ENCODE results near the gene GRAMD1B. TPM values are rescaled to one million over a fixed set of nuclear protein-coding genes. Genes with fewer than 3 reads are reported as not detected.

Gene GRAMD1B
- total and polyA plus RNA-seq, 3 experiments from 2014 or later, result 2.1 to 28.2 (median 27.9) TPM

DNA sequence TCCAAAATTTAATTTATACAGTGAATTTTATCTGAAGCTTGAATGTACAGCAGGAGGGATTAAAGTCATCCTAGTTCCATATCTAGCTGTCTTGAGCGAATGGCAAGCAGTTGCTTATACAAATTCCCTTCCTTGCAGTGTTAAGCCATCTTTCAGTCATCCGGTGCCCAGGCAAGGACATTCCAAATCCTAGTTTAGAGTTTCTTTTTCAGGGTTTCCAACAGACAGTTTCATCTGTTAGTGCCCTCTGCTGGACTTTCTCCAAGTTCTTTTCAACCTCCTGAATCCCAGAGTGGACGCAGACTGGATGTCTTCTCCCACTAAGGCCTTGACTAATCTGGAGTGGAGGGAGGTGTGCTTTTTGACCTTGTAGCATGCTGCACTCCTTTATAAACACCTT is 45.4 kb downstream of the GRAMD1B start:
- no peaks in the 10 kb centered on the region for H3K27me3 ChIP-seq (ENCODE audit: insufficient read depth, low read length, poor library complexity, severe bottlenecking)
- no peak for DNase-seq
- H3K4me1 ChIP-seq (ENCODE audit: insufficient read depth, low read length), result no peaks in the 10 kb centered on the region
- no peaks in the 10 kb centered on the region for H3K27me3 Mint-ChIP-seq
- H3K4me3 Mint-ChIP-seq, result no peak overlapping the region
- peak overlapping the region in 3 of 8 donors; percentile 1 to 66 (median 63) for H3K27ac Mint-ChIP-seq
- no peaks in the 10 kb centered on the region for H3K36me3 ChIP-seq (ENCODE audit: insufficient read depth, low read length)
- H3K36me3 Mint-ChIP-seq, result no peaks in the 10 kb centered on the region
- H3K27ac ChIP-seq (ENCODE audit: low read depth, low read length), result no peak overlapping the region
- ChIA-PET CTCF (interaction anchor here (0.8 to 2.7 kb wide), 4 partner anchors 41 to 174 kb away, joined by 3 to 39 read pairs (median 4); no protein-coding TSS in a partner anchor), POLR2A (no interaction called here)
- peaks cover 14 to 24% (median 22%) of the 10 kb centered on the region in 3 donors for H3K4me1 Mint-ChIP-seq
- no peak overlapping the region for H3K4me3 ChIP-seq (ENCODE audit: low read length)
- H3K9me3 Mint-ChIP-seq, result no peaks in the 10 kb centered on the region
- H3K9me3 ChIP-seq (ENCODE audit: low read length), result no peaks in the 10 kb centered on the region

DNA sequence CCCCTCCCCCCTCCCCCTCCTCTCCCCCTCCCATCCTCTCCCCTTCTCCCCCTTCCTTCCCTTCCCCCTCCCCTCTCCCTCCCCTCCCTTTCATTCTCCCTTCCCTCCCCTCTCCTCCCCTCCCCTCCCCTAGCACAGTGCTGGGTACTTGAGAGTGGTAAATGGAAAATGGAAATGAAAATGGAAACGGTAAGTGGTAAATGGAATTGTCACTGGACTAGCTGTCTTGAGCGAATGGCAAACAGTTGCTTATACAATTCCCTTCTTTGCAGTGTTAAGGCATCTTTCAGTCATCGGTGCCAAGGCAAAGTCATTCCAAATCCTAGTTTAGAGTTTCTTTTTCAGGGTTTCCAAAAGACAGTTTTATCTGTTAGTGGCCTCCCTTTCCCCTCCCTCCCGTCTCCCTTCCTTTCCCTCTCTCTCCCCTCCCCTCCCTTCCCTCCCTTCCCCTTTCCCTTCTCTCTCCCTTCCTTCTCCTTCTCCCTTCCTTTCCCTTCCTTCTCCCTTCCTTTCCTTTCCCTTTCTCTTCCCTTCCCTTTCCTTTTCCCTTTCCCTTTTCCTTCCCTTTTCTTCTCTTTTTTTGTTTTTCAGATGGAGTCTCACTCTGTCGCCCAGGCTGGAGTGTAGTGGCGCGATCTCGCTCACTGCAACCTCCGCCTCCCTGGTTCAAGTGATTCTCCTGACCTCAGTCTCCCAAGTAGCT is 47.3 kb downstream of the GRAMD1B start:
- POLR2A ChIA-PET, result no interaction called here
- Histone ChIP-seq H3K4me3 (ENCODE audit: low read length) (no peak overlapping the region), H3K27ac (ENCODE audit: low read depth, low read length) (no peak overlapping the region), H3K27me3 (ENCODE audit: insufficient read depth, low read length, poor library complexity, severe bottlenecking) (no peaks in the 10 kb centered on the region), H3K4me1 (ENCODE audit: insufficient read depth, low read length) (no peaks in the 10 kb centered on the region), H3K9me3 (ENCODE audit: low read length) (no peaks in the 10 kb centered on the region), H3K36me3 (ENCODE audit: insufficient read depth, low read length) (no peaks in the 10 kb centered on the region)
- Mint-ChIP-seq H3K4me1 (peaks cover 24 to 40% (median 35%) of the 10 kb centered on the region in 3 donors), H3K36me3 (peaks cover 0 to 8% (median 1%) of the 10 kb centered on the region in 3 donors), H3K27me3 (peaks cover 0 to 3% of the 10 kb centered on the region in 2 donors), H3K4me3 (no peak overlapping the region), H3K27ac (no peak overlapping the region), H3K9me3 (no peaks in the 10 kb centered on the region)
- CTCF ChIA-PET, result interaction anchor here (1.3 to 5.1 kb wide), 5 partner anchors 9 to 176 kb away, joined by 4 to 152 read pairs (median 9); no protein-coding TSS in a partner anchor
- DNase-seq, result no peak

DNA sequence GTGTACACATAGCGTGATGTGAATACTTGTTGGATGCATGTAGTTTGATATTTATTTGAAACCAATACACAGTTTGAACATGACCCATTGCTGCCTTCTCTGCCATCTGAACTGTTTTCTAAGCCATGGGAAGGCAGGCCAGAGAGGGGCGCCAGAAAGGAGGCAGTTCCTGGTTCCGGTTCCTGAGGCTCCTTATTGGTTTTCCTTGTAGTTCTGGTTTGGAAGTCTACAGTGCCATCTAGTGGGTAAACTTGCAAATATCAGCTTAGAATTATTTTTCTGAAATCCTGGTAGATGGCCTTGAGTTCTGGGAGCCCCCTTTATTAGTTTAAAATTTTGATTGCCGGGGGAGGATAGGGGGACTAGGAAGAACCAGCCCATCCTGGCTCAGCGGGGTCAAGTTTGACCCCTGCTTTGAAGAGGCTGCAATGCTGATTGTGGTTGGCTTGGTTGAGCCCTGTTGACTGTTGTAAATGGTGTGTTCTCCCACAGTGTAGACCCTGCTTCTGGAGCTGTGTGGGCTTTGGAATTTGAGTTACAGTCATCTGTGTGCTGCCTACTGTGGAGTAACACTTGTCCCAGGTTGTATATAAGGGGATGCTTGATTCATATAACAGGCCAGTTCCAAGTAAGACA is 48.4 kb downstream of the GRAMD1B start:
- H3K4me1 Mint-ChIP-seq, result peaks cover 24 to 45% (median 35%) of the 10 kb centered on the region in 3 donors
- Histone ChIP-seq H3K4me1 (ENCODE audit: insufficient read depth, low read length) (no peaks in the 10 kb centered on the region), H3K27me3 (ENCODE audit: insufficient read depth, low read length, poor library complexity, severe bottlenecking) (no peaks in the 10 kb centered on the region), H3K9me3 (ENCODE audit: low read length) (no peaks in the 10 kb centered on the region), H3K27ac (ENCODE audit: low read depth, low read length) (no peak overlapping the region), H3K36me3 (ENCODE audit: insufficient read depth, low read length) (no peaks in the 10 kb centered on the region), H3K4me3 (ENCODE audit: low read length) (no peak overlapping the region)
- H3K4me3 Mint-ChIP-seq, result peak overlapping the region in 6 of 7 donors; percentile 13 to 72 (median 50)
- H3K27ac Mint-ChIP-seq, result peak overlapping the region in 6 of 8 donors; percentile 33 to 71 (median 62)
- H3K27me3 Mint-ChIP-seq, result peaks cover 0 to 3% of the 10 kb centered on the region in 2 donors
- POLR2A ChIA-PET, result interaction anchor here (0.9 to 1.2 kb wide), 2 partner anchors 49 to 71 kb away, joined by 3 to 6 read pairs; no protein-coding TSS in a partner anchor
- no peaks in the 10 kb centered on the region for H3K9me3 Mint-ChIP-seq
- CTCF ChIA-PET, result interaction anchor here (0.7 to 5.1 kb wide), 22 partner anchors 9 to 898 kb away, joined by 3 to 152 read pairs (median 4); partner anchors contain the start of gene GRAMD1B
- peaks cover 0 to 14% (median 1%) of the 10 kb centered on the region in 3 donors for H3K36me3 Mint-ChIP-seq
- DNase-seq, result peak in 4 of 5 donors; percentile 15 to 49 (median 46)

DNA sequence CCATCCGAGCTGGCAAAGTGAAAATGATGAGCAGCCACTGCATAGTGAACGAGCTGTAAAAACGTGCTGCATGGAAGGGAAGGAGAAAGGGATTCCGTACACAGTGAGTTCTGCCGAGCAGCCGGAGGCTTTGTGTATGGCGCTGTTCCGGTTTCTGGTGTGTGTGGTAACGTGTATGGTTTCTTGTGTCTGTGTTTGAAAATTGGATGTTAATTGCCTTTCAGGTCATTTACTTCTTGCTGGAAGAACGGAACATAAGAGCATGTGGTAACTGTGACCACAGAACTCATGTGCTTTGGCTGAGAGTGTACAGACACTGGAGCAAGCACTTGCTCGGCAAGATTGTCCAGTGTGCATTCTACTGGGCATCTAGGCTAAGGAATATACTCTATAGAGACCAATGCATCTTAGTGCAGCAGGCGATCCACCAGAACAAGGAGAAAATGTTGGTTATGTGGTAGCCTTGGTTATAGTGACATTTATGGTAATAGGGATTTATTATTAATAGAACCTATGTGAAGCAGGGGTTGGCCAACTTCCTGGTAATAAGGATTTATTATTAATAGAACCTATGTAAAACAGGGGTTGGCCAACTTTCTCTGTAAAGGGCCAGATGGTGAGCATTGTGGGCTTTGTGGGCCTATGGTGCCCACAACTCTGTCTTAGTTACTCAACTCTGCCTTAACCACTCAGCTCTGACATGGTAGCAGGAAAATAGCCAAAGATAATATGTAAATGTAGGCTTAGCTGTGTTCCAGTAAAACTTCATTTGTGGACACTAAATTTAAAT is 49.2 kb downstream of the GRAMD1B start:
- Mint-ChIP-seq H3K9me3 (no peaks in the 10 kb centered on the region), H3K27ac (peak overlapping the region in 4 of 8 donors; percentile 23 to 70 (median 33)), H3K4me1 (peaks cover 24 to 49% (median 35%) of the 10 kb centered on the region in 3 donors), H3K36me3 (peaks cover 0 to 18% (median 1%) of the 10 kb centered on the region in 3 donors), H3K4me3 (peak overlapping the region; percentile 17 to 72 (median 29)), H3K27me3 (peaks cover 0 to 3% of the 10 kb centered on the region in 2 donors)
- no peaks in the 10 kb centered on the region for H3K36me3 ChIP-seq (ENCODE audit: insufficient read depth, low read length)
- POLR2A ChIA-PET, result interaction anchor here (0.9 to 1.2 kb wide), 2 partner anchors 50 to 72 kb away, joined by 3 to 6 read pairs; no protein-coding TSS in a partner anchor
- no peak overlapping the region for H3K27ac ChIP-seq (ENCODE audit: low read depth, low read length)
- CTCF ChIA-PET, result interaction anchor here (0.7 to 5.1 kb wide), 25 partner anchors 8 to 899 kb away, joined by 3 to 152 read pairs (median 4); partner anchors contain the start of gene GRAMD1B
- DNase-seq, result no peak
- H3K27me3 ChIP-seq (ENCODE audit: insufficient read depth, low read length, poor library complexity, severe bottlenecking), result no peaks in the 10 kb centered on the region
- H3K4me1 ChIP-seq (ENCODE audit: insufficient read depth, low read length), result no peaks in the 10 kb centered on the region
- no peaks in the 10 kb centered on the region for H3K9me3 ChIP-seq (ENCODE audit: low read length)
- no peak overlapping the region for H3K4me3 ChIP-seq (ENCODE audit: low read length)

DNA sequence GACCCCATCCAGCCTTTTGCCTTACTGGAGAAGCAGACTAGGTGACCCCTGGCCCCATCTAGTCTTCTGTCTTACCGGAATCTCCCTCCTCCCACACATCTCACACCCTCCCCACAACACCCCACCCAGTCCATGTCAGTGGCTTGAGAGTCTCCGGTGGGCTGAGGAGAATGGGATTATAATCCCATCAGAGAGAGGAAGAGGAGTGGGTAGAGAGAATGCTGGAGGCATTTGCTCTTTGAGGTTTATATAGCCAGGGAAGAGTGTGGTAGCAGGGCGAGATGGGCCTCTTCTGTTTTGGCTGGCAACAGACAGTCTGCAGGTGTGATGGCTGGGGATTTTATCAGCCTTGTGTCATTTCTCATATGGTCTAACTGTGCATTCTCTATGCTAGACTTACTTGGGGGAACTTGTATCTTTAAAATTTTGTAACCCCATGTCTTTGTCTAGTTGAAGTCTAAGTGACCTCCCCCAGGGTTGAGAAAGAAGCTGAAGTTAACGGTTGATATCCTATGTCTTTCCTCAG is 50.3 kb downstream of the GRAMD1B start:
- Mint-ChIP-seq H3K36me3 (peaks cover 0 to 23% (median 3%) of the 10 kb centered on the region in 3 donors), H3K9me3 (no peaks in the 10 kb centered on the region), H3K27ac (peak overlapping the region in 5 of 8 donors; percentile 48 to 89 (median 63)), H3K27me3 (peaks cover 0 to 9% of the 10 kb centered on the region in 2 donors), H3K4me1 (peaks cover 24 to 49% (median 35%) of the 10 kb centered on the region in 3 donors), H3K4me3 (peak overlapping the region in 1 of 7 donors; percentile 4)
- Histone ChIP-seq H3K27me3 (ENCODE audit: insufficient read depth, low read length, poor library complexity, severe bottlenecking) (no peaks in the 10 kb centered on the region), H3K27ac (ENCODE audit: low read depth, low read length) (no peak overlapping the region), H3K4me1 (ENCODE audit: insufficient read depth, low read length) (no peaks in the 10 kb centered on the region), H3K4me3 (ENCODE audit: low read length) (no peak overlapping the region), H3K9me3 (ENCODE audit: low read length) (no peaks in the 10 kb centered on the region), H3K36me3 (ENCODE audit: insufficient read depth, low read length) (no peaks in the 10 kb centered on the region)
- no peak for DNase-seq
- POLR2A ChIA-PET, result no interaction called here
- CTCF ChIA-PET, result interaction anchor here (0.9 to 5.1 kb wide), 6 partner anchors 8 to 179 kb away, joined by 3 to 152 read pairs (median 4); no protein-coding TSS in a partner anchor

DNA sequence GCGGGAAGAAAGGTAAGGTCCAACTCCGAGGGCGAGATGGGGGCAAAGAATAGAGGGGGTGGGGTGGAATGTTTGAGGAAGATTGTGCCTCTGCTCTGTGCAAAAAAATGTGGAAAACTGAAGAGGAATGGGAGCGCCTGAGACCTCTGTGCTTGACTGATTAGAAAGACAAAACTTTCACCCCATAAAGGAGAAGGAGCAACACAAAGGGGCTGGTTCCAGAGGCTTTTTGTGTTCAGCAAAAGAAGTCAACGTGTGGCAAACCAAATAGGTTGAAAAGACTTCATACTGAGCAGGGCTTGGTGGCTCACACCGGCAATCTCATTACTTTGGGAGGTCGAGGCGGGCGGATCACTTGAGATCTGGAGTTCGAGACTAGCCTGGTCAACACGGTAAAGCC is 50.8 kb downstream of the GRAMD1B start:
- H3K9me3 Mint-ChIP-seq, result no peaks in the 10 kb centered on the region
- H3K27me3 Mint-ChIP-seq, result peaks cover 0 to 9% of the 10 kb centered on the region in 2 donors
- H3K36me3 ChIP-seq (ENCODE audit: insufficient read depth, low read length), result no peaks in the 10 kb centered on the region

DNA sequence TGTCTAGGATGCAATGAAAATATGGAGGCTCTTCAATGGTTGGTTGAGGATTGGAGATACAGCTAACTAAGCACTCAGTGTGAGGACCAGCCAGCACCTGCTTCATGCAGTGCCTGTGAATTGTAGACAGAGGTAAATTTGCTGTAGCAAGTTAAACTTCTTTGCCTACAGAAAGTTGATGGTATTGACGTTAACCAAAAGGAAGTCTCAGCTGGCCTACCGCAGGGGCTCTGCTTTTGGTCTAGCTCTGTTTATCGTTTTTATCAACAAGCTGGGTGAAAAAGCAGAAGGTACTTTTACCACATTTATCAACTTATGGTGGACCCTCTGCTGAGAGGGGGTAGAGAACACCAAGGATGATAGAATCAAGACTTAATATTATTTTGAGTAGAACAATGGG is 51.6 kb downstream of the GRAMD1B start:
- ChIA-PET POLR2A (no interaction called here), CTCF (interaction anchor here (5.1 kb wide), 1 partner anchor 74 kb away, joined by 152 read pairs; no protein-coding TSS in a partner anchor)
- no peak for DNase-seq
- Mint-ChIP-seq H3K4me1 (peaks cover 24 to 49% (median 35%) of the 10 kb centered on the region in 3 donors), H3K4me3 (peak overlapping the region in 2 of 7 donors; percentile 17 to 72), H3K9me3 (no peaks in the 10 kb centered on the region), H3K27ac (peak overlapping the region in 5 of 8 donors; percentile 3 to 84 (median 58)), H3K27me3 (peaks cover 0 to 9% of the 10 kb centered on the region in 2 donors), H3K36me3 (peaks cover 0 to 27% (median 3%) of the 10 kb centered on the region in 3 donors)
- Histone ChIP-seq H3K4me3 (ENCODE audit: low read length) (no peak overlapping the region), H3K27me3 (ENCODE audit: insufficient read depth, low read length, poor library complexity, severe bottlenecking) (no peaks in the 10 kb centered on the region), H3K36me3 (ENCODE audit: insufficient read depth, low read length) (no peaks in the 10 kb centered on the region), H3K9me3 (ENCODE audit: low read length) (no peaks in the 10 kb centered on the region), H3K27ac (ENCODE audit: low read depth, low read length) (no peak overlapping the region), H3K4me1 (ENCODE audit: insufficient read depth, low read length) (no peaks in the 10 kb centered on the region)

More for the DNA sequence above, 50.8 kb downstream of the GRAMD1B start:
- Histone ChIP-seq H3K27me3 (ENCODE audit: insufficient read depth, low read length, poor library complexity, severe bottlenecking) (no peaks in the 10 kb centered on the region), H3K4me1 (ENCODE audit: insufficient read depth, low read length) (no peaks in the 10 kb centered on the region), H3K27ac (ENCODE audit: low read depth, low read length) (no peak overlapping the region), H3K9me3 (ENCODE audit: low read length) (no peaks in the 10 kb centered on the region), H3K4me3 (ENCODE audit: low read length) (no peak overlapping the region)
- Mint-ChIP-seq H3K27ac (peak overlapping the region in 3 of 8 donors; percentile 52 to 89 (median 66)), H3K4me3 (peak overlapping the region in 2 of 7 donors; percentile 4 to 72), H3K4me1 (peaks cover 24 to 49% (median 35%) of the 10 kb centered on the region in 3 donors), H3K36me3 (peaks cover 0 to 25% (median 3%) of the 10 kb centered on the region in 3 donors)
- no peak for DNase-seq
- CTCF ChIA-PET, result interaction anchor here (5.1 kb wide), 1 partner anchor 73 kb away, joined by 152 read pairs; no protein-coding TSS in a partner anchor
- POLR2A ChIA-PET, result no interaction called here
